Activated CD8-positive, alpha-beta memory T cell treated with anti-CD3 and anti-CD28 coated beads, Interleukin-2, amount 10 ng/mL, durations not matched to agents 7 days and 5 days (primary cell): Measurements from ENCODE around the gene INO80E. TPM values are rescaled to one million over a fixed set of nuclear protein-coding genes. Genes with fewer than 3 reads are reported as not detected.

Source experiments
- ATAC-seq: fragments of 150-1000 bp; cut with Tn5 transposase; one replicate; pipeline ENCODE4 v1.10.0; 2021; ENCODE audit warnings: moderate library complexity
- CTCF ChIA-PET: fragments of 350-600 bp; sonication (Branson Sonifier 250); formaldehyde crosslinking; loops from one replicate; lab custom pipeline; 2021; ENCODE audit warnings: antibody characterized with exemption; lab: Charles Lee
- DNase-seq: peaks from one replicate; pipeline ENCODE4 v3.0.0-alpha.2; 2020
- H3K27ac Mint-ChIP-seq: one replicate; pipeline ENCODE4 v1.8.0; 2021; ENCODE audit warnings: mild to moderate bottlenecking, mixed read lengths
- H3K27me3 Mint-ChIP-seq: one replicate; pipeline ENCODE4 v1.8.0; 2021; ENCODE audit warnings: mixed read lengths
- H3K36me3 Mint-ChIP-seq: one replicate; pipeline ENCODE4 v1.8.0; 2021; ENCODE audit warnings: mild to moderate bottlenecking, mixed read lengths
- H3K4me1 Mint-ChIP-seq: one replicate; pipeline ENCODE4 v1.8.0; 2021; ENCODE audit warnings: mixed read lengths
- H3K4me3 Mint-ChIP-seq: one replicate; pipeline ENCODE4 v1.8.0; 2021; ENCODE audit warnings: mild to moderate bottlenecking, moderate library complexity, mixed read lengths
- H3K9me3 Mint-ChIP-seq: one replicate; pipeline ENCODE4 v1.8.0; 2022; ENCODE audit warnings: low read depth, mixed read lengths
- total RNA-seq, 2 experiments: library from RNA; stranded (reverse); gene quantifications; one replicate each; pipeline ENCODE4 v1.2.3, GENCODE V29; 2021

The INO80E gene
- total RNA-seq, 2 experiments from 2014 or later, result 102 to 116 TPM

- no peak overlapping the region for H3K27ac Mint-ChIP-seq
- ATAC-seq (no peak), DNase-seq (no peak)
- no peak overlapping the region for H3K4me3 Mint-ChIP-seq
- H3K4me1 Mint-ChIP-seq, result peaks cover 27% of the 10 kb centered on the region
- H3K27me3 Mint-ChIP-seq, result no peaks in the 10 kb centered on the region
- H3K9me3 Mint-ChIP-seq, result peaks cover 3% of the 10 kb centered on the region
- peaks cover 2% of the 10 kb centered on the region for H3K36me3 Mint-ChIP-seq
- CTCF ChIA-PET, result interaction anchor here (2.0 to 2.5 kb wide), 2 partner anchors 17 to 42 kb away, joined by 5 to 11 read pairs; partner anchors contain the start of gene TBX6
Observed at GRCh38 chr16:30049871-30050270, 53.8 kb downstream of the INO80E start.

DNA sequence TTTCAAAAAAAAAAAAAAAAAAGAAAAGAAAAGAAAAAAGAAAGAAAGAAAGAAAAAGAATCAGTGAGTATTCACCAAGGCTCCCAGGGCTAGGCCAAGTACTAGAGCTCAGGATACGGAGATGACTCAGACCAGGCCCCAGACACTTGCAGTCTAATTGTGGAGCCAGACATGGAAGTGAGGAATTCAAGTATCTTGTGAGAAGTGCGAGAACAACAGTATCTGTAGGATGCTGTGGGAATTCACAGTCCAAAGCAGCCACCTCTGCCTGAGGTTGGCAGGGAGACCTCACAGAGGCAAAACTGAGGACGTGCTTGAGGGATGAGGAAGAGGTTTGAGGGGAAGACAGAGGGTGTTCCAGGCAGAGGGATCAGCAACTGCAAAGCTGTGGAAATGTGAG, 55.5 kb downstream of the INO80E start:
- no peak for DNase-seq
- Mint-ChIP-seq H3K27ac (peak overlapping the region; percentile 55), H3K36me3 (peaks cover 2% of the 10 kb centered on the region), H3K27me3 (no peaks in the 10 kb centered on the region), H3K4me1 (peaks cover 29% of the 10 kb centered on the region), H3K4me3 (peak overlapping the region; percentile 71), H3K9me3 (no peaks in the 10 kb centered on the region)
- no peak for ATAC-seq
- CTCF ChIA-PET, result interaction anchor here (3.2 kb wide), 1 partner anchor 19 kb away, joined by 16 read pairs; the partner anchor contains the start of gene TLCD3B

DNA sequence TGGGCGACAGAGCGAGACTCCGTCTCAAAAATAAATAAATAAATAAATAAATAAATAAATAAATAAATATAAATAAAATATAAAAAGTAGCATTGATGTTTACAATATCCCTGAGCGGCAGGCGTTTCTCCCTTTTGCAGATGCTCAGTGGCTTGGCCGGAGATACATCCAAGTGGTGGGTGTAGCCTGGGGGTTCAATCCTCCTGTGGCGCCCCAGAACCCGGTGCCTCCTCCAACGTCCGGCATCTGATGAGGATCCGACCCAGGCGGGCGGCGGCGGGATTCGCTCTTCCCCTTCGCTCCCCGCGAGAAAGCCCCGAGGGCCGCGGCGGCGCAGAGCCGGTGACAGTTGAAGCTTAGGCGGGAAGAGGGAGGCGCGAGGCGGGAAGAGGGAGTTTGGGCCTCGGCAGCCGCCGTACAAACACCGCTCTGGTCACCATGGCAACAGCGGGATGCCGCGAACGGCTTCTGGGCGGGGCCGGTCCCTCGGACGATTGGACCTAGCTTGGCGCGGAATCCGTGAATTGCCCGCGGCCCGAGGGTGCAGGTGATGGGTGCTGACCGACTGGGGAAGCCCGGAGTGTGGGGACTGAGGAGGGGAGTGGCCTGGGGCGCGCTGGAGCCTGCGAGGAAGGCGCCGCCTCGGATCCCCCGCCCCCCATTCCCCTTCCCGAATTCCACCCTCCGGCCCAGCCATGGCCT, 56.8 kb downstream of the INO80E start:
- Mint-ChIP-seq H3K27me3 (no peaks in the 10 kb centered on the region), H3K9me3 (no peaks in the 10 kb centered on the region), H3K36me3 (peaks cover 2% of the 10 kb centered on the region), H3K4me1 (peaks cover 29% of the 10 kb centered on the region), H3K27ac (peak overlapping the region; percentile 78), H3K4me3 (peak overlapping the region; percentile 80)
- CTCF ChIA-PET, result interaction anchor here (0.8 to 3.2 kb wide), 6 partner anchors 12 to 352 kb away, joined by 3 to 16 read pairs (median 6); partner anchors contain the start of genes ALDOA, TBX6 and TLCD3B
- ATAC-seq (peak; percentile 81), DNase-seq (peak; percentile 95)

DNA sequence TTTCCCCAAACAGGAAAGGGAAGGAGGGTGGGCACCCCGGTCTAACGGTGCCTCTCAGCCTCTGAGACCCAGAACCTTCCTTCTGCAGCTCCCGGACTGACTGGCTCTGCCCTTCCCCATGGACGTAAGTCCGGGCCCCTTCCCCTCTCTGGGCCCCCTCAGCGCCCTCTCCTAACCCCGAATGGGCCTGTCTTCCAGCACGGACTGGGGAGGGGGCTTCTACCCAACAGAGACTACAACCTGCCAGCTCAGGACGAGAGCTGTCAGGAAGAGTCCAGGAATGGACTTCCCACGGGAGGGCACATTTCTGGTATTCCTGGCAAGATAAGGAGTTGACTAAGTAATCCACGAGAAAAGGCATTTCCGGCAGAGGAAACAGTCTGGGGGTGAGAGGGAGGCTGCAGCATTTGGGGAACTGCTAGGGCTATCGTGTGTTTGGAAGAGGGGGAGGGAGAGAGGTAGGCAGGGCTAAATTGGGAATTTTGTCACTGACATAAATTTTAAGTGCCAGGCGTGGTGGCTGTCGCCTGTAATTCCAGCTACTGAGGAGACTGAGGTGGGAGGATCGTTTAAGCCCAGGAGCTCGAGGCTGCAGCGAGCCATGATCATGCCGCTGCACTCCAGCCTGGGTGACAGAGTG, 57.5 kb downstream of the INO80E start:
- Mint-ChIP-seq H3K27ac (no peak overlapping the region), H3K27me3 (no peaks in the 10 kb centered on the region), H3K4me1 (peaks cover 29% of the 10 kb centered on the region), H3K4me3 (peak overlapping the region; percentile 80), H3K36me3 (peaks cover 2% of the 10 kb centered on the region), H3K9me3 (no peaks in the 10 kb centered on the region)
- CTCF ChIA-PET, result interaction anchor here (0.8 to 3.2 kb wide), 7 partner anchors 12 to 353 kb away, joined by 3 to 16 read pairs (median 6); partner anchors contain the start of genes ALDOA, PAGR1, TBX6 and TLCD3B
- DNase-seq (no peak), ATAC-seq (peak; percentile 12)

DNA sequence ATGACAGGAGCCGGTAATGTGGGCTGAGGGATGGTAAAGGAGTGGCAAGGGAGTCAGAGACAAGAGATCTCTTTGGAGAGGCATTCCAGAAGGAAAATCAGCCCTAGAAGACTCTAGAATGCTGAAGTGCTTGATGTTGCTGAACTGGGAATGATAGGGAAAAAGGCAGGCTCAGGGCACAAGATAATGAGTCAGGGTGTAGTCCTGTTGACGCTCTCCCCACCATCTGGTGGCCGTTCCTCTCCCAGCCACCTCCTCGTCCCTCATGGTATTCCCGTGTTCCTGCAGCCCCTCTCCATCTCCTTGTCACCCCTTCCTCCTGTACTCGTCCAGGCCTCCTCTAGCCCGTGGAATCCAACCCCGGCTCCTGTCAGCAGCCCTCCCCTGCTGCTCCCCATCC, 58.4 kb downstream of the INO80E start:
- CTCF ChIA-PET, result interaction anchor here (1.0 to 5.8 kb wide), 20 partner anchors 9 to 375 kb away, joined by 3 to 39 read pairs (median 5); partner anchors contain the start of genes ALDOA, DCTPP1, PAGR1 and TAOK2
- DNase-seq (no peak), ATAC-seq (no peak)
- H3K4me1 Mint-ChIP-seq, result peaks cover 29% of the 10 kb centered on the region
- H3K27me3 Mint-ChIP-seq, result no peaks in the 10 kb centered on the region
- peaks cover 2% of the 10 kb centered on the region for H3K36me3 Mint-ChIP-seq
- peak overlapping the region; percentile 42 for H3K4me3 Mint-ChIP-seq
- H3K9me3 Mint-ChIP-seq, result no peaks in the 10 kb centered on the region
- H3K27ac Mint-ChIP-seq, result no peak overlapping the region

DNA sequence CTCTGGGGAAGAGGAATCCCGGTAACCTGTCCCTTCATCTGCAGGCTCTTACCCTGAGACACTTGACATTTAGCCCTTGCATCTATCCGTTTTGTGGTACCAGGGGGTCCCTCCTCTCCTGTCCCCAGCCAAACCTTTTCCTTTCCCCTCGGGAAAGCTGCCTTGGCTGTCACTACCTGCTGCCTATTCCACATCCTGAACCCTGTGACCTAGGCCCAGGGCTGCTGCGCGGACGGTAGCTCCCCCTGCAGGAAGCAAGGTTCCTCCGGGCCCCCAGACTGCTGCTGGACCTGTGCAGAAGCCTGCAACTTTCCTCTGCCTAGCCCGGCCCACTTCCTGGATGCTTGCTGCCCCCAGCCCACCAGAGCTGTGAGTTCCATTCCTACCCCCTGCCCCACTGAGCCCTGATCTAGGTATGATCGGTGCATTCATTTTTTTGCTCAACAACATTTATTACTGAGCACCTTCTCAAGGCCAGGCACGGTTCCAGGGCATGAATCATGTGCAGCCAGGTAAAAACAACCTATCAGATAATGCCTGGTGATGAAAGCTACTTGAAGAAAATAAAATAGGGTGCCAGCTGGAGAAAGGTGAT, 59.0 kb downstream of the INO80E start:
- Mint-ChIP-seq H3K36me3 (peaks cover 3% of the 10 kb centered on the region), H3K4me1 (peaks cover 29% of the 10 kb centered on the region), H3K9me3 (no peaks in the 10 kb centered on the region), H3K4me3 (peak overlapping the region; percentile 37), H3K27ac (peak overlapping the region; percentile 68), H3K27me3 (no peaks in the 10 kb centered on the region)
- ATAC-seq, result peak; percentile 76
- peak; percentile 76 for DNase-seq
- CTCF ChIA-PET, result interaction anchor here (0.9 to 5.8 kb wide), 23 partner anchors 8 to 375 kb away, joined by 3 to 39 read pairs (median 5); partner anchors contain the start of genes ALDOA, DCTPP1, KCTD13 and PAGR1

Other genes starting within 250 kb of the INO80E start
- gene ZG16, start 218.0 kb upstream of the INO80E start, total RNA-seq, result not detected
- 100 to 1,000 TPM; 205 to 266 TPM for gene KIF22, start 205.5 kb upstream of the INO80E start, total RNA-seq
- 100 to 1,000 TPM; 411 to 434 TPM for gene MAZ, start 189.7 kb upstream of the INO80E start, total RNA-seq
- gene PRRT2, start 184.0 kb upstream of the INO80E start, total RNA-seq, result 1 to 10 TPM in 1 of 2 experiments, under 1 TPM in 1; 0.85 to 1.1 TPM
- 10 to 100 TPM; 34.3 to 35.2 TPM for gene PAGR1, start 180.1 kb upstream of the INO80E start, total RNA-seq
- gene MVP, start 175.8 kb upstream of the INO80E start, total RNA-seq, result 100 to 1,000 TPM; 110 to 123 TPM
- gene CDIPT, start 133.0 kb upstream of the INO80E start, total RNA-seq, result 10 to 100 TPM; 52.0 to 62.0 TPM
- under 1 TPM in 1 of 2 experiments, not detected in 1; 0.09 TPM for gene SEZ6L2, start 96.7 kb upstream of the INO80E start, total RNA-seq
- gene ASPHD1, start 95.8 kb upstream of the INO80E start, total RNA-seq, result under 1 TPM in 1 of 2 experiments, not detected in 1; 0.33 TPM
- gene KCTD13, start 70.0 kb upstream of the INO80E start, total RNA-seq, result 10 to 100 TPM; 44.6 to 48.4 TPM
- gene TMEM219, start 34.2 kb upstream of the INO80E start, total RNA-seq, result 10 to 100 TPM; 56.9 to 67.6 TPM
- gene TAOK2, start 22.4 kb upstream of the INO80E start, total RNA-seq, result 10 to 100 TPM; 51.1 to 55.3 TPM
- gene HIRIP3, start 624 bp upstream of the INO80E start, total RNA-seq, result 10 to 100 TPM; 49.3 to 56.5 TPM
- gene DOC2A, start 14.8 kb downstream of the INO80E start, total RNA-seq, result under 1 TPM in 1 of 2 experiments, not detected in 1; 0.49 TPM
- gene C16orf92, start 27.0 kb downstream of the INO80E start, total RNA-seq, result not detected
- 1 to 10 TPM; 1.6 to 6.5 TPM for gene TLCD3B, start 35.0 kb downstream of the INO80E start, total RNA-seq
- 1,000 to 10,000 TPM; 1,292 to 1,318 TPM for gene ALDOA, start 69.5 kb downstream of the INO80E start, total RNA-seq
- gene PPP4C, start 79.8 kb downstream of the INO80E start, total RNA-seq, result 100 to 1,000 TPM; 149 to 161 TPM
- gene TBX6, start 95.7 kb downstream of the INO80E start, total RNA-seq, result 1 to 10 TPM; 2.0 to 2.9 TPM
- gene YPEL3, start 100.0 kb downstream of the INO80E start, total RNA-seq, result 10 to 100 TPM; 47.2 to 47.8 TPM
- 10 to 100 TPM in 1 of 2 experiments, 1 to 10 TPM in 1; 8.1 to 19.5 TPM for gene GDPD3, start 117.3 kb downstream of the INO80E start, total RNA-seq
- 10 to 100 TPM; 67.1 to 95.1 TPM for gene MAPK3, start 127.0 kb downstream of the INO80E start, total RNA-seq
- gene CORO1A, start 187.4 kb downstream of the INO80E start, total RNA-seq, result 1,000 to 10,000 TPM; 1,639 to 1,875 TPM
- 100 to 1,000 TPM; 210 to 238 TPM for gene BOLA2B, start 197.4 kb downstream of the INO80E start, total RNA-seq
- gene SLX1A, start 197.6 kb downstream of the INO80E start, total RNA-seq, result 100 to 1,000 TPM; 109 to 121 TPM
- gene SULT1A3, start 203.0 kb downstream of the INO80E start, total RNA-seq, result 10 to 100 TPM; 23.4 to 29.6 TPM